ENCODE results near the gene IRF7.

DNA sequence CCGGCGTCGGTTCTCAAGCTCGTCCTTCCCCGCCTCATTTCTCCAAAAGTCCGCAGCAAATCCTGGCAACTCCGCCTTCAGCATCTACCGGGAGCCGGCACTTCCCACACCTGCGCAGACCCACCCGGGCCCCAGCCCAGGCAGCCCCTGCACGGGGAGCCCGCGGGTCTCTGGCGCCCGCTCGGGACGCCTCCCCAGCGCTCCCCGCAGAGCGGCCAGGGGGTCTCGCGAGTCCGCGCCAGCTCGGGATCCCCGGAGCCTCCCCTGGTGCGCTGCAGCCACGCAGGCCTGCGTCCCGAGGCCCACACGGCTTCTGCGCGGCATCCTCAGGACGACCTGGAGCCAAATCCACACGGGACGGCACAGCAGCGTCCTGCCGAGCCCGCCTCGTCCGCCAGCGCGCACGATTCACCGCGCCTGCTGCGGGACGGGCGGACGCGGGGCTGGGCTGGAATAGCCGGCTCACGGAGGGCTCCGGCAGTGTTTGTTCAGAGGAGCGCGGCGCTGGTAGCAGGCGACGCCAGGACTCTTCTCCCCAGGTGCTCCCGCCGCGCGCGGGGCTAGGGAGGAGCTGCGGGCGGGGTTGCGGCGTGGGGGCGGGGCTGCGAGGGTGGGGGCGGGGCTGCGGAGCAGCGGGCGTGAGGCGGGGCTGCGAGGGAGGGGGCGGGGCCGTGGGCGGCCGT lies 40.3 kb downstream of the IRF7 start:
- TF ChIP-seq, protein P1, sequence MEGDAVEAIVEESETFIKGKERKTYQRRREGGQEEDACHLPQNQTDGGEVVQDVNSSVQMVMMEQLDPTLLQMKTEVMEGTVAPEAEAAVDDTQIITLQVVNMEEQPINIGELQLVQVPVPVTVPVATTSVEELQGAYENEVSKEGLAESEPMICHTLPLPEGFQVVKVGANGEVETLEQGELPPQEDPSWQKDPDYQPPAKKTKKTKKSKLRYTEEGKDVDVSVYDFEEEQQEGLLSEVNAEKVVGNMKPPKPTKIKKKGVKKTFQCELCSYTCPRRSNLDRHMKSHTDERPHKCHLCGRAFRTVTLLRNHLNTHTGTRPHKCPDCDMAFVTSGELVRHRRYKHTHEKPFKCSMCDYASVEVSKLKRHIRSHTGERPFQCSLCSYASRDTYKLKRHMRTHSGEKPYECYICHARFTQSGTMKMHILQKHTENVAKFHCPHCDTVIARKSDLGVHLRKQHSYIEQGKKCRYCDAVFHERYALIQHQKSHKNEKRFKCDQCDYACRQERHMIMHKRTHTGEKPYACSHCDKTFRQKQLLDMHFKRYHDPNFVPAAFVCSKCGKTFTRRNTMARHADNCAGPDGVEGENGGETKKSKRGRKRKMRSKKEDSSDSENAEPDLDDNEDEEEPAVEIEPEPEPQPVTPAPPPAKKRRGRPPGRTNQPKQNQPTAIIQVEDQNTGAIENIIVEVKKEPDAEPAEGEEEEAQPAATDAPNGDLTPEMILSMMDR (IDR thresholded peaks at IDR 0.05) = peak in 2 of 6 experiments; percentile 10 to 19
- TF ChIP-seq POLR2A (IDR thresholded peaks at IDR 0.05) = peak in 1 of 2 donors; percentile 57
